B cell (primary cell): ENCODE results near the gene KRTAP2-2. TPM values are rescaled to one million over a fixed set of nuclear protein-coding genes. Genes with fewer than 3 reads are reported as not detected.
"Not testable (repeated sequence)": the region's sequence is repeated elsewhere in the genome, so short reads cannot be mapped to it uniquely, and the experiment has no call there.

Source experiments
- ATAC-seq: fragments of 200-7000 bp; cut with Tn5 transposase; one replicate; pipeline ENCODE4 v1.10.0; 2021; ENCODE audit warnings: low read depth, mild to moderate bottlenecking, moderate number of reproducible peaks, moderate library complexity
- CTCF ChIA-PET: fragments of 350-600 bp; sonication (Branson Sonifier 250); formaldehyde crosslinking; loops from one replicate; lab custom pipeline; 2021; ENCODE audit warnings: antibody characterized with exemption, inconsistent platforms; lab: Charles Lee
- POLR2A ChIA-PET: fragments of 350-600 bp; sonication (Branson Sonifier 250); formaldehyde crosslinking; loops from one replicate; lab custom pipeline; 2021; ENCODE audit warnings: antibody characterized with exemption; lab: Charles Lee
- DNase-seq: peaks from one replicate; pipeline ENCODE4 v3.0.0; 2013
- H2AFZ ChIP-seq: 2 replicates; pipeline ENCODE4 v1.6.1; 2012; ENCODE audit warnings: mild to moderate bottlenecking, low read depth, low read length; ENCODE audit not compliant: insufficient read depth, poor library complexity, severe bottlenecking
- H3K27ac ChIP-seq, 2 donors: 1 replicate in 1 of 2; 2 replicates in 1 of 2; pipeline ENCODE4 v1.5.1; 2012 to 2013; ENCODE audit warnings: low read length in 2 of 2, mild to moderate bottlenecking in 2 of 2, moderate library complexity in 1 of 2
- H3K27me3 ChIP-seq, 4 experiments: fragments of 200-600 bp in 1 of 4; sonication (generic) in 1 of 4; replicated peaks in 1 of 4; 1 replicate in 2 of 4; 2 replicates in 2 of 4; pipeline versions ENCODE4 v1.6.1 to v1.7.0; 2013 to 2016; ENCODE audit warnings: low read length in 3 of 4, mild to moderate bottlenecking in 2 of 4, mixed read lengths in 1 of 4, moderate library complexity in 1 of 4; ENCODE audit not compliant: insufficient read depth in 4 of 4, control insufficient read depth in 3 of 4; ENCODE audit errors: control extremely low read depth in 1 of 4
- H3K36me3 ChIP-seq, 2 experiments: replicated peaks in 1 of 2; 1 replicate in 1 of 2; 2 replicates in 1 of 2; pipeline versions ENCODE4 v1.6.1 to v1.7.1; 2013; ENCODE audit warnings: low read length in 1 of 2; ENCODE audit not compliant: insufficient read depth in 2 of 2, control insufficient read depth in 1 of 2; ENCODE audit errors: control extremely low read depth in 1 of 2, extremely low read depth in 1 of 2
- H3K4me1 ChIP-seq, 2 donors: fragments of 200-600 bp in 1 of 2; sonication (generic) in 1 of 2; 1 replicate in 1 of 2; 2 replicates in 1 of 2; pipeline versions ENCODE4 v1.5.1 to v1.6.1; 2013 to 2017; ENCODE audit warnings: low read length in 2 of 2; ENCODE audit not compliant: control insufficient read depth in 2 of 2, insufficient read depth in 2 of 2
- H3K4me2 ChIP-seq: replicated peaks from 2 replicates; pipeline ENCODE3; 2012; ENCODE audit warnings: mild to moderate bottlenecking, low read depth, low read length; ENCODE audit not compliant: poor library complexity, severe bottlenecking
- H3K4me3 ChIP-seq, 5 experiments: fragments of 200-600 bp in 1 of 5; sonication (generic) in 1 of 5; 1 replicate in 3 of 5; 2 replicates in 2 of 5; pipeline versions ENCODE4 v1.5.1 to v1.7.0; 2011 to 2016; ENCODE audit warnings: low read length in 4 of 5, mild to moderate bottlenecking in 4 of 5, low read depth in 2 of 5, control low read depth in 1 of 5, moderate library complexity in 1 of 5; ENCODE audit not compliant: insufficient read depth in 1 of 5; ENCODE audit errors: control extremely low read depth in 1 of 5, extremely low read depth in 1 of 5
- H3K79me2 ChIP-seq: fragments of 200-600 bp; sonication (generic); one replicate; pipeline ENCODE4 v1.6.0; 2016; ENCODE audit warnings: low read length; ENCODE audit not compliant: control insufficient read depth, insufficient read depth
- H3K9ac ChIP-seq: fragments of 200-600 bp; sonication (generic); 2 replicates; pipeline ENCODE4 v1.6.1; 2017; ENCODE audit warnings: mild to moderate bottlenecking, low read length, moderate library complexity
- H3K9me3 ChIP-seq, 3 donors: one replicate each; pipeline versions ENCODE4 v1.6.1 to v1.7.1; 2013; ENCODE audit warnings: low read length in 2 of 3; ENCODE audit not compliant: control insufficient read depth in 2 of 3, insufficient read depth in 1 of 3; ENCODE audit errors: control extremely low read depth in 1 of 3
- H4K20me1 ChIP-seq: 2 replicates; pipeline ENCODE4 v1.6.0; 2012; ENCODE audit warnings: mild to moderate bottlenecking, low read length; ENCODE audit not compliant: insufficient read depth, control insufficient read depth, poor library complexity, severe bottlenecking
- H3K27ac Mint-ChIP-seq: one replicate; pipeline ENCODE4 v1.8.0; 2021; ENCODE audit warnings: mixed read lengths
- H3K27me3 Mint-ChIP-seq: one replicate; pipeline ENCODE4 v1.8.0; 2021; ENCODE audit warnings: mixed read lengths
- H3K4me1 Mint-ChIP-seq: one replicate; pipeline ENCODE4 v1.8.0; 2021; ENCODE audit warnings: mixed read lengths
- H3K4me3 Mint-ChIP-seq: one replicate; pipeline ENCODE4 v1.8.0; 2021; ENCODE audit warnings: mixed read lengths
- H3K9me3 Mint-ChIP-seq: one replicate; pipeline ENCODE4 v1.8.0; 2022; ENCODE audit warnings: mixed read lengths; ENCODE audit not compliant: insufficient read depth
- WGBS: methylation state at CpG from one replicate; pipeline ENCODE4 v1.1.5; 2013; ENCODE audit warnings: missing lambda C conversion rate; ENCODE audit not compliant: insufficient coverage; 5-methylcytosine and 5-hydroxymethylcytosine counted together
- intact Hi-C: fragments of 100-400 bp; cut with micrococcal nuclease; formaldehyde crosslinking; loops from one replicate; pipeline ENCODE4 v1.10.0; 2022
- polyA plus RNA-seq: library from polyadenylated mRNA; depleted of rRNA; stranded (reverse); fragments of >200 nt; gene quantifications from 2 replicates; pipeline ENCODE4 v1.2.3, GENCODE V29; 2012
- total RNA-seq, 2 donors: library from RNA; stranded (reverse); fragments of 120-200 nt in 1 of 2; gene quantifications; 1 replicate in 1 of 2; 2 replicates in 1 of 2; pipeline versions ENCODE4 v1.2.3 to v1.2.4, GENCODE V29; 2013 to 2022

KRTAP2-2 gene
- total and polyA plus RNA-seq, 2 donors (not counting 1 experiment from before 2014, with no cell fraction given) = not detected

DNA sequence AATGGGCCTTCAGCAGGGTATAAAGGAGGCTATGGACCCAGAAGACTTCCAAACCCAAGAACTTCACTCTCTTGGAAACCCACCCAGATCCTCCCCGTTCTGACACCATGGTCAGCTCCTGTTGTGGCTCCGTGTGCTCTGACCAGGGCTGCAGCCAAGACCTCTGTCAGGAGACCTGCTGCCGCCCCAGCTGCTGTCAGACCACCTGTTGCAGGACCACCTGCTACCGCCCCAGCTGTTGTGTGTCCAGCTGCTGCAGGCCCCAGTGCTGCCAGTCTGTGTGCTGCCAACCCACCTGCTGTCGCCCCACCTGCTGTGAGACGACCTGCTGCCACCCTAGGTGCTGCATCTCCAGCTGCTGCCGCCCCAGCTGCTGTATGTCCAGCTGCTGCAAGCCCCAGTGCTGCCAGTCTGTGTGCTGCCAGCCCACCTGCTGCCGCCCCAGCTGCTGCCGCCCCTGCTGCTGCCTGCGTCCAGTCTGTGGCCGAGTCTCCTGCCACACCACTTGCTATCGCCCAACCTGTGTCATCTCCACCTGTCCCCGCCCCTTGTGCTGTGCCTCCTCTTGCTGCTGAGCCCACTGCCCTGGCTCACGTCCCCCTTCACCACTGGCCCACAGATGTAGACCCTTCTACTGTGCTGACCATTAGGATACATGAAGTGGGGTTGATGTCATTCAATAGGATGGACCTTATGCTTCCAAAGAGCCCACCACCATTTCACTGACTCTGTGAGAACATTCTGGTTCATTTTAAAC, 29.2 kb upstream of the KRTAP2-2 start, which contains the start of gene KRTAP4-7:
Gene KRTAP4-7, plus strand, starts transcription at position 51 of the 757 bp plus-strand sequence. Its CDS starts 57 bp downstream, at position 108.
- not testable (repeated sequence) for H2AFZ ChIP-seq, H3K9me3 Mint-ChIP-seq

DNA sequence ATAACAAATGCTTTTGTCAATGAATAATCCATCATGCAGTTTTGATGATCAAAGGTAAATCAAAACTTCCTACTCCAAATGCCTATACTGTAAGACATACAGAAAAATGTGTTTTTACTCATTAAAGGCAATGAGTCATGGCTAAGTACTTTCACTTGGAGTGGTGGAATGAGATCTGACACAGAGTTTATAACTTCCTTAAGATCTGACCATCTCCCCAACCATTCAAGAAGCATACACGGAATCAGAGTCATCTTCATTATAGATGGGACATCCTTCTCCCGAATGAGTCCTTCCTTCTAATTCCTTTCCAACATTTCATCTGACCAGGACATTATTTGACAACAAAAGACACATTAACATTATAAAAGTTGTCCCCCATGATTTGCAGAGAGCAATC, 28.4 kb upstream of the KRTAP2-2 start:
- peaks cover 24% of the 10 kb centered on the region for H3K27me3 Mint-ChIP-seq
- H3K27ac ChIP-seq, H3K4me1 Mint-ChIP-seq, intact Hi-C loops, H3K79me2 ChIP-seq, H3K9me3 Mint-ChIP-seq, H3K9ac ChIP-seq, H3K4me2 ChIP-seq, CTCF ChIA-PET, H3K36me3 ChIP-seq, H3K4me1 ChIP-seq, DNase-seq, ATAC-seq, H3K27ac Mint-ChIP-seq, H4K20me1 ChIP-seq, H2AFZ ChIP-seq, H3K4me3 Mint-ChIP-seq, H3K27me3 ChIP-seq, H3K9me3 ChIP-seq, H3K4me3 ChIP-seq, POLR2A ChIA-PET: not testable (repeated sequence)
- whole genome bisulfite sequencing = no CpG with 5 or more reads among the region's 2 CpGs

More for the DNA sequence above, 29.2 kb upstream of the KRTAP2-2 start, which contains the start of gene KRTAP4-7:
- CTCF ChIA-PET, H4K20me1 ChIP-seq, intact Hi-C loops, DNase-seq, ATAC-seq, H3K4me1 ChIP-seq, H3K4me2 ChIP-seq, H3K9ac ChIP-seq, H3K36me3 ChIP-seq, H3K27ac Mint-ChIP-seq, H3K9me3 ChIP-seq, H3K4me3 ChIP-seq, H3K27me3 ChIP-seq, H3K27ac ChIP-seq, H3K4me3 Mint-ChIP-seq, H3K4me1 Mint-ChIP-seq, H3K79me2 ChIP-seq, POLR2A ChIA-PET: not testable (repeated sequence)
- WGBS = 86% methylated on average over 11 of the region's 14 CpGs
- peaks cover 24% of the 10 kb centered on the region for H3K27me3 Mint-ChIP-seq
